GM18499 (cell line): Measurements from ENCODE around the gene EIF4A3.

ENCODE experiments used
- ATAC-seq: cut with Tn5 transposase; IDR thresholded peaks from one replicate; pipeline ENCODE4 v1.9.1; 2021; ENCODE audit warnings: moderate number of reproducible peaks; ENCODE audit not compliant: insufficient read depth, unreplicated experiment

The EIF4A3 gene

DNA sequence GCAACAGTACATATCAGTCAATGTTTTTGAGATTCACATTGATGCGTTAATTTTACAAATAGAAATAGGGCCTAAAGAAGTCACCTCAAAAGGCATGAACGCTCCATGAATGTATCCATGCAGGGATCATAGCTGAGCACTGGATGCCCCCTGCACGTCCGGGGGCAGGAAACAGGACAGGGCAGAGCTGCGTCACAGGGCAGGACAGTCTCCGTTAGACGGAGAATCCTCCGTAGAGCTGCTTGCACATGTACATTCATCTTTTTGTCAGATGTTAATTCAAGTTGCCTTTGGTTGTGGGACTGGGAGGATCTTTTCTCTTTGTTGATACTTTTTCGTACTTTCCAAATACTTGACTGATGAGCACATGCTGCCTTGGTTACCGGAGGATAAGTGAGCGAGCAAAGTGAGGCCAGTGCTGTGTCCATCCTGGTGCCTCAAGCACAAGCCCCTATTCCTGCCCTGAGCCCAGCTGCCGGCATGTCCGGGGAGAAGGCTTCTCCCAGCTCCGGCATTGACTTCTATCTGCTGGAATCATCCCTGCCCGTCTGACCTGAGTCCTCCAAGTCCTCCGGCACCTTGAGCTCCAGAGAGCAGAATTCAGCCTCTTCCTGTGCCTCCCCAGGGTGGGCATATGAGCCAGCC is 30.5 kb downstream of the EIF4A3 start:
- no peak for ATAC-seq

DNA sequence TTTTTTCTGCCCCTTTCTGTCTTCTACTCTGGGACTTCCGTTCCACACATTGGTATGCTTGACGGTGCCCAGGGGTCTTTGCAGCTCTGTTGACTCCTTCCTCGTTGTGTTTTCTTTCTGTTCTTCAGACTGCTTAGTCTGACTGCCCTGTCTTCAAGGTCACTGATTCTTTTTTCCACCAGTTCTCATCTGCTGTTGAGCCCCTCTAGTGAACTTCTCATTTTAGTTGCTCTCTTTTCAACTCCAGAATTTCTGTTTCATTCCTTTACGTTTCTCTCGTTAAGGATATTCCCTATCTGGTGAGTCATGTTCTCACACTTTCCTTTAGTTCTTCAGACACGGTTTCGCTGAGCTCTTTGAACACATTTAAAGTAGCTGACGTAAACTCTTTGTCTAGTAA is 31.8 kb downstream of the EIF4A3 start:
- no peak for ATAC-seq

DNA sequence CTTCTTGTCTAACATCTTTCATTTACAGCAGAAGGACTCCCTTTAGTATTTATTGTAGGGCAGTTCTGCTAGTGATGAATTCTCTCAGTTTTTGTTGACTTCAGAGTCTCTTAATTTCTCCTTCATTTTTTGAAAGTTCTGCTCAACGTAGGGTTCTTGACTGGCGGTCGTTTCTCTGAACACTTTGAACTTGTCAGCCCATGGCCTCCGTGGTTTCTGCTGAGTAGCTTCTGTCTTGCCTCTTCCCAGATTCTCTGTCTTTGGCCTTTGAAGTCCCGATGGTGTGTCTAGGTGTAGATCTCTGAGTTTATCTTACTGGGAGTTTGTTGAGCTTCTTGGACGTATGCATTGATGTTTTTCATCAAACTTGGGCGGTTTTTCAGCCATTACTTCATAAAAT is 32.2 kb downstream of the EIF4A3 start:
- ATAC-seq, result no peak

DNA sequence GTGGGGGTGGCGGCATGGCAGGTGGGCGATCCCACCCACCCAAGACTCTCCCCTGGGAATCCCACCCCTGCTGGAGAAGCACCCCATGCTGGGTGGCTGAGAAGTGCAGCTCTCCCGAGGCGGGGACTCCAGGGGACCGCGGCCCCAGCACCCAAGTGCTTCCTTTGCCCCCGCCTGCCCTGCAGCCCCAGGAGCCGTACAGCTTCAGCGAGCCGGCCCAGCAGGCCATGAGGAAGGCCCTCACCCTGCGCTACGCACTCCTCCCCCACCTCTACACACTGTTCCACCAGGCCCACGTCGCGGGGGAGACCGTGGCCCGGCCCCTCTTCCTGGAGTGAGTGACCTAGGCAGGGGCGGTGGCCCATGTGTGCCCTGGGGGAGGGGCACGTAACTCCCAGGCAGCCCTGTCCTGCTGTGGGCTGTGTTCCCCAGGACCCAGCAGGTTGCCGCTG is 33.9 kb downstream of the EIF4A3 start:
- no peak for ATAC-seq

DNA sequence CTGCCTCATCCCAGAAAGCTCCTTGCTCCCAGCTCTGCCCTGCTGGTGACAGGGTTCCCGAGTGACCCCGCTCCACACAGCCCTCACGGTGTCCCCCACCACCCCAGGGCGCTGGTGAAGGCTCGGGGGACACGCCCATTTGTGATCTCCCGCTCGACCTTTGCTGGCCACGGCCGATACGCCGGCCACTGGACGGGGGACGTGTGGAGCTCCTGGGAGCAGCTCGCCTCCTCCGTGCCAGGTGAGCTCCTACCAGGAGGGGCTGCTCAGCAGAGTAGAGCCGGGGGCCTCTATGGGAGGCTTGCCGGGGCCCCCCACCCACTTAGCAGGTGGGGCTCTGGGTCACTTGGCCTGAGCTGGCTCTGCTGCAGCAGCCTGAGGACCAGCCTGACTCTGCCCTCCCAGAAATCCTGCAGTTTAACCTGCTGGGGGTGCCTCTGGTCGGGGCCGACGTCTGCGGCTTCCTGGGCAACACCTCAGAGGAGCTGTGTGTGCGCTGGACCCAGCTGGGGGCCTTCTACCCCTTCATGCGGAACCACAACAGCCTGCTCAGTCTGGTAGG is 34.4 kb downstream of the EIF4A3 start:
- ATAC-seq, result no peak

DNA sequence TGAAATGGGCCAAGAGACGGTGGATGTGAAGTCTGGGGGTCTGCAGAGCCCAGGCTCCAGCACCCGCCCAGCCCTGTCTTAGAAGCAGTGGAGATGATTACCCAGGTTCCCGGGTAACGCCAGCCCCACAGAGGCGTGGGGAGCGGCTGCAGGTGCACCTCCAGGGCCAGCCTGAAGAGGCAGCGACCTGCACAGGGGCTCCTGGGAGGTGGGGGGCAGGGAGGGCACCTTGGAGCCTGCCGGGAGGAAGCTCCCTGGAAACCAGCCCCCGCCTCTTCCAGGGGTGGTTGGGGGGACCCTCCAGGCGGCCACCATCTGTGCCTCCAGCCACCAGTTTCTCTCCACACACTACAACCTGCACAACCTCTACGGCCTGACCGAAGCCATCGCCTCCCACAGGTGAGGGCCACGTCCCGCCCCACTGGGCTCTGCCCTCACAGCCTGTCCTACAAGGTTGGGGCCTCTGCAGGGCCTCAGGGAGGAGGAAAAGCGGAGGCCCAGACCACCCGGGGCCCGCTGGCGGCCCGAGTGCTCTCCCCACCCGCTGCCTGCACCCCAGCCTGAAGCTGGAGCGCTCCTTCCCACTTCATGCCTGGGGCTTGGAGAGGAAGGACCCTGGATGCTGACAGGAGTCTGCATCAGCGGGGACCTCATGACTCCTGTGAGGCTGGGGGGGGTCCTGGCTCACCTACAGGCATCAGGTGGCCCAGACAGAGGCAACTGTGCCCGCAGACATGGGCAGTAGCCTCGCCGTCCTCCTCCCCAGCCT is 35.0 kb downstream of the EIF4A3 start:
- ATAC-seq, result no peak

DNA sequence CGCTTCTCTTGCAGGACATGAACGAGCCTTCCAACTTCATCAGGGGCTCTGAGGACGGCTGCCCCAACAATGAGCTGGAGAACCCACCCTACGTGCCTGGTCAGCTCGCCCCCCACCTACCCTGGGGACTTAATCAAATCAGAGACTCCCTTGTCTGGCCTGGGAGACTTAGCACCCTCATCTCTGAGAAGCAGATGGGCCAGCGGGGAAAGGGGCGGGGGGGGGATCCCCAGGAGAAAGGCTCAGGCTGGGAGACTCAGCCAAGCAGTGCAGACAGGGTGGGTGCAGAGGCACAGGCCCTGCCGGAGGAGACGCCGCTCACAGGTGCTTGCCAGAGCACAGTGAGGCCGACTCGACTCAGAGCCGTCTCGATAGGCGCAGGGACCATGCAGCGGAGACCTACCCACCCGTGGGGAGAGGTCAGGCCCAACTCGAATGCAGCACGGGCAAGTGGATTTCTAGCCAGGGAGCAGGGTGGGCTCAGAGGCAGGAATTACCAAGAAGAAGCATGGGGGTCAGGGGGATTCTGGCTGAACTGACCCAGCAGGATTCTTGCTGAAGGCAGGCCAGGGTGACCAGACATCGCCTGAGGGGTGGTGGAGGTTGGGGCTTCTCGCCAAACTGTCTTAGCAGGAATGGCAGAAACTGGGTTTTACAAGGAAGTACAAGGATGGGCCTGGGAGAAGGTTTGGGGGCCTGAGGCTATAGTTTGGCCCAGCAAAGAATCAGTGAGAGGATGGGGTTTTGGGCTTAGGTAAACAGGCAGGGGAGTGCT is 35.8 kb downstream of the EIF4A3 start:
- no peak for ATAC-seq

DNA sequence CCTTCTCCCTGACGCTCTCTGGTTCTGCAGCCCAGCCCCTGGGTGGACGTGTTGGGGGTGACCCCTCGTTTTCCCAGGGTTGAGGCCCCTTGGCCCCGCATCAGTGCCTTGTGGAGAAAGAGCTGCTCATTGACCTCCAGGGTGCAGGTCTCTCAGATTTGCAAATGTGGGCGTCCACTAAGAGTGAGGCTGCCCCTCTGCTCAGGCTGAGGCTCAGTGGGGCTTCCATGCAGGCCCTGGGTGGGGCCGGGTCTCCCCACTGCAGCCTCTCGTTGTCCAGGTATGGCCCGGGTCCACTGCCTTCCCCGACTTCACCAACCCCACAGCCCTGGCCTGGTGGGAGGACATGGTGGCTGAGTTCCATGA is 36.5 kb downstream of the EIF4A3 start:
- ATAC-seq, result no peak

DNA sequence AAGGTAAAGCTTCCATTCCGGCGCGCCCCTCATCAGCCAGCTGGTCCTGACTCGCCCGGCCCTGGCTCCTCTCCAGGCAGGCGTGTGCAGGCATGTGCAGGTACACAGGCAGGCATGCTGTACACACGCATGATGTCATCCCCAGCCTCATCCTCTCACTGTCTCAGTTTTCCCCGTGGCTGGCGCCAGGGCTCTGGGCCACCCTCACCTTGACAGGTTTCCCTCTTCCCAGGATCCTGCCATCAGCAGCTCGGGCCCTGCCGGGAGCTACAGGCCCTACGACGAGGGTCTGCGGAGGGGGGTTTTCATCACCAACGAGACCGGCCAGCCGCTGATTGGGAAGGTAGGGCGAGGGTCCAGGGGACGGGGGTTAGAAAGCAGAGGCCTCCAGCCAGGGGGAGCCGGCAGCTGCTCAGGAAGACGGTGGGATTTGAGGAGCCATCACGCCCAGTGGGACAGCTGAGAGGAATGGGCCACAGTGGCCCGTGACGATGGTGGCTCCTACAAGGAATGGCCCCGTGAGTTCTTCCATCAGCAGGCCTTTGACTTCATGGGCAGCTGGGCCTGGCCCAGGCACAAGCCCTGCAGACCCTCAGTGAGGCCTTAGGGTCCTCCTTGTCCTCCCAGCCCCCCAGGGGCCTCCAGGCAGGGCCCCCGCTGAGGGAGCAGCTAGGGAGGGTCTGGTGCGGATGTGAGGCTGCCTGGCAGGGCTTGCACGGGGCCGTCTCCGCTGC is 37.0 kb downstream of the EIF4A3 start:
- ATAC-seq, result no peak

DNA sequence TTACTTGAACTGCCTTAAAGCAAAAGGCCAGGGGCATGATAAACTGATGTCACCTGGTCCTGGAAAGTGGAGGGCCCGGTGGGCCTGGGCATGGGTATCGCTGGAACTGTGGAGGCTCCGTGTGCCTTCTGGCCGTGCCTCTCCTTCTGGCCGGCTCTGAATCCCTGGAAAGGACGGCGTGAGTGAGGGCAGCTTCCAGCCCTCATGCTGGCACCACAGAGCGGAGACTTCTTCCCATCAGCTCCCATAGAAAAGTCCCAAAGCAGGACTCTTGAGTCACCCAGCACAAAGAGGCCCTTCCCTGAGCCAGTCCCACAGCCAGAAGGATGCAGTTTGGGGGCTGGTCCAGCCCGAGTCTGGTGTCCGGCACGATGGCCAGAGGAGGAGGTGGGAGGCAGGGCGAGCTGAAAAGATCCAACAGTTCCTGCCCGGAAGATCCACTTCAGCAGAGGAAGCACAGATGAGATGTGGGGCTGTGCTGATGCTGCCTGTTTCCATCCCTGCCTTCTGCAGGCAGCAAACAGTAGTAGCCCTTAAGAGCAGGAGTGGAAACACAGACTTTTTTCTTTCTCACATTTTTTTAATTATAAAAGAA is 37.8 kb downstream of the EIF4A3 start:
- ATAC-seq, result no peak

DNA sequence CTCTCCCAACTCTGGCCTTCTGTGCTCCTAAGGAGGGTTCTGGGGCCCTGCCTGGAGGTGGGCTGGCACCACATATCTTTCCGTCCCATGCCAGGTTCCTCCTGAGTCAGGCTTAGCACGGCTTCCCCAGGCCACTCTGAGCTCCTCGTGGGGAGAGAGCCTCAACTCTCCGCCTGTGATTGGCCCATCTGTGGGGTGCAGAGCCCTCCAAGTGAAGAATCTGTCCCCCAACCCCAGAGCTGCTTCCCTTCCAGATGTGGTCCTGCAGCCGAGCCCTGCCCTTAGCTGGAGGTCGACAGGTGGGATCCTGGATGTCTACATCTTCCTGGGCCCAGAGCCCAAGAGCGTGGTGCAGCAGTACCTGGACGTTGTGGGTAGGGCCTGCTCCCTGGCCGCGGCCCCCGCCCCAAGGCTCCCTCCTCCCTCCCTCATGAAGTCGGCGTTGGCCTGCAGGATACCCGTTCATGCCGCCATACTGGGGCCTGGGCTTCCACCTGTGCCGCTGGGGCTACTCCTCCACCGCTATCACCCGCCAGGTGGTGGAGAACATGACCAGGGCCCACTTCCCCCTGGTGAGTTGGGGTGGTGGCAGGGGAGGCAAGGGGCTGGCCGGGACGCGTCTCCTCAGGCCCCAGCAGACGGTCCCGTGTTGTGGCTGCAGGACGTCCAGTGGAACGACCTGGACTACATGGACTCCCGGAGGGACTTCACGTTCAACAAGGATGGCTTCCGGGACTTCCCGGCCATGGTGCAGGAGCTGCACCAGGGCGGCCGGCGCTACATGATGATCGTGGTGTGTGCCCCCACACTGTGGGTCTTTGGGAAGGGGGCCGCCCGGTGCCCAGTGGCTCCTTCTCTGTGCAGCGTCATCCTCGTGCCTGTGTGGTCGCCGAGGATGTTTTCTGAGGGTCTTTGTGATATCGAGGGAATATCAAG is 38.6 kb downstream of the EIF4A3 start:
- no peak for ATAC-seq

DNA sequence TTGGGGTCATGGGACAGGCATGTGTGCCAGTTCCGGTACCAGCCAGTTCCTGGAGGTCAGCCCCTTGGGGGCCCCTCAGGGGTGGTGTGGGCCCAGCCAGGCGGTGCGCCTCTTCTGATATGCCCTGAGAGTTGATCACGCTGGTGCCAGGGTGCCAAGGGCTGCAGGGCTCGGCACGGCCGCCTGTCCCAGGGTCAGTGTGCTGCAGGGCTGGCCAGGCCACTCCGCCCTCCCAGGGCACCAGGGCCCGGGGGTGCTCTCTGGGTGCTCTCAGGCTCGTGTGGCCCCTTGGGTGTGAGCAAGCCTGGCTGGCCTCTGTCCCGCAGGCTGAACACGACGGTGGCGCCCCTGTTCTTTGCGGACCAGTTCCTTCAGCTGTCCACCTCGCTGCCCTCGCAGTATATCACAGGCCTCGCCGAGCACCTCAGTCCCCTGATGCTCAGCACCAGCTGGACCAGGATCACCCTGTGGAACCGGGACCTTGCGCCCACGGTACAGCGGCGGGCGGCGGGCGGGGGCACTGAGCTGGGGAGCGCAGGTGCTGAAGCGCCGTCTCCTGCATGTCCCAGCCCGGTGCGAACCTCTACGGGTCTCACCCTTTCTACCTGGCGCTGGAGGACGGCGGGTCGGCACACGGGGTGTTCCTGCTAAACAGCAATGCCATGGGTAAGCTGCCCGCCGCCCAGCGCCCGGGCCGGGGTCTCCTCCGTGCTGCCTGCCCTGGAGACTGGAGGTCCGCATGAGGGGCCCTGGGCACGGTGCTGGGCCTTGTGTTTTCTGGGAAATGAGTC is 39.5 kb downstream of the EIF4A3 start:
- ATAC-seq, result no peak

DNA sequence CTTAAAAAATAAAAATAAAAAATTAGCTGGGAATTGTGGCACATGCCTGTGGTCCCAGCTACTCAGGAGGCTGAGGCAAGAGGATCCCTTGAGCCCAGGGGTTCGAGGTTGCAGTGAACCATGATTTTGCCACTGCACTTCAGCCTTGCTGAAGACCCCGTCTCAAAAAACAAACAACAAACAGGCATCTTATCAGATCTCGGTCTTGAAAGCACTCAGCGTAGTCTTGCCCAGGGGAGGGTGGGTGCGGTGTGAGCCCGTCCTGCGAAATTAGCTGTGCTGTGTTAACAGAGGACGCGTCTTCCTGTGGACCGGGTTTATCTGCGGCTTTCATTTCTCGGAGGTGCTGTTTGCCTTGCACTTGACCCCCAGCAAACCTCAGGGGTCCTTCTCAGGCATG is 40.2 kb downstream of the EIF4A3 start:
- no peak for ATAC-seq

DNA sequence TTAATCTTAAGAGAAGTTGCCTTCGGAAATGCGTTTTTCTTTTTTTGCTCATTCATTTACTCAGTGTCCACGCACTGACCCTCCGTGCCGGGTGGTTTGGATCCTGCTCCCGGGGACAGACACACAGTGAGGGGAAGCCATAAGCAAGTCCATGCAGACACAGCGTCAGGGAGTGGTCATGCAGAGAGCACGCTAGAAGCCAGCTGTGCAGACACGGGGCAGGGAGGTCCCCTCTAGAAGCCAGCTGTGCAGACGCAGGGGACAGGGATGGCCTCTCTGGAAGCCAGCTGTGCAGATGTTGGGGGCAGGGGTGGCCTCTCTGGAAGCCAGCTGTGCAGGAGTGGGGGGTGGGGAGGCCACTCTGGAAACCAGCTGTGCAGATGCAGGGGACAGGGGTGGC is 40.8 kb downstream of the EIF4A3 start:
- ATAC-seq, result no peak

DNA sequence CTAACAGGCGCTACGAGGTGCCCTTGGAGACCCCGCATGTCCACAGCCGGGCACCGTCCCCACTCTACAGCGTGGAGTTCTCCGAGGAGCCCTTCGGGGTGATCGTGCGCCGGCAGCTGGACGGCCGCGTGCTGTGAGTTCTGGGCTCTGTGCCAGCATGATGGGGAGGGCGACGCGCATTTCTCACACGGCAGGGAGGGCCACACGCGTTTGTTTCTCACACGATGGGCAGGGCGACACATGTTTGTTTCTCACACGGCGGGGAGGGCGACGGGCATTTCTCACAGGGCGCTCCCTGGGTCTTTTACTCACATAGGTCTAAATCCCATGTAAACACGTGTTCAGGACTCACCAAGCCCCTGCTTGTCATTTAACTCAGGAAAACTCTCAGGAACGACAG is 41.2 kb downstream of the EIF4A3 start:
- ATAC-seq, result no peak

DNA sequence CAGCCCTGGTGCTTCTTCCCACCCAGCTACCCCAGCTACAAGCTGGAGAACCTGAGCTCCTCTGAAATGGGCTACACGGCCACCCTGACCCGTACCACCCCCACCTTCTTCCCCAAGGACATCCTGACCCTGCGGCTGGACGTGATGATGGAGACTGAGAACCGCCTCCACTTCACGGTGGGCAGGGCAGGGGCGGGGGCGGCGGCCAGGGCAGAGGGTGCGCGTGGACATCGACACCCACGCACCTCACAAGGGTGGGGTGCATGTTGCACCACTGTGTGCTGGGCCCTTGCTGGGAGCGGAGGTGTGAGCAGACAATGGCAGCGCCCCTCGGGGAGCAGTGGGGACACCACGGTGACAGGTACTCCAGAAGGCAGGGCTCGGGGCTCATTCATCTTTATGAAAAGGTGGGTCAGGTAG is 42.0 kb downstream of the EIF4A3 start:
- no peak for ATAC-seq

DNA sequence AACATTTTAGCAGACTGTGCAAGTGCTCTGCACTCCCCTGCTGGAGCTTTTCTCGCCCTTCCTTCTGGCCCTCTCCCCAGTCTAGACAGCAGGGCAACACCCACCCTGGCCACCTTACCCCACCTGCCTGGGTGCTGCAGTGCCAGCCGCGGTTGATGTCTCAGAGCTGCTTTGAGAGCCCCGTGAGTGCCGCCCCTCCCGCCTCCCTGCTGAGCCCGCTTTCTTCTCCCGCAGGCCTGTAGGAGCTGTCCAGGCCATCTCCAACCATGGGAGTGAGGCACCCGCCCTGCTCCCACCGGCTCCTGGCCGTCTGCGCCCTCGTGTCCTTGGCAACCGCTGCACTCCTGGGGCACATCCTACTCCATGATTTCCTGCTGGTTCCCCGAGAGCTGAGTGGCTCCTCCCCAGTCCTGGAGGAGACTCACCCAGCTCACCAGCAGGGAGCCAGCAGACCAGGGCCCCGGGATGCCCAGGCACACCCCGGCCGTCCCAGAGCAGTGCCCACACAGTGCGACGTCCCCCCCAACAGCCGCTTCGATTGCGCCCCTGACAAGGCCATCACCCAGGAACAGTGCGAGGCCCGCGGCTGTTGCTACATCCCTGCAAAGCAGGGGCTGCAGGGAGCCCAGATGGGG is 42.5 kb downstream of the EIF4A3 start:
- ATAC-seq, result no peak
